HUES6 (cell line): ENCODE measurements around the gene PLOD2.
A peak's percentile ranks its signal among the peaks of the same experiment; 100 is the strongest.

Source experiments
- H3K27ac ChIP-seq: 2 replicates; pipeline ENCODE4 v1.7.0; 2013; ENCODE audit warnings: low read depth, mild to moderate bottlenecking, low read length, inconsistent platforms
- H3K27me3 ChIP-seq: 2 replicates; pipeline ENCODE4 v1.6.1; 2013; ENCODE audit warnings: low read length; ENCODE audit not compliant: control insufficient read depth, insufficient read depth
- H3K36me3 ChIP-seq: 2 replicates; pipeline ENCODE4 v1.6.1; 2013; ENCODE audit warnings: low read length; ENCODE audit not compliant: control insufficient read depth, insufficient read depth
- H3K4me1 ChIP-seq: 2 replicates; pipeline ENCODE4 v1.6.1; 2013; ENCODE audit warnings: low read length; ENCODE audit not compliant: control insufficient read depth, insufficient read depth
- H3K4me3 ChIP-seq: 2 replicates; pipeline ENCODE4 v1.5.1; 2013; ENCODE audit warnings: low read depth, low read length
- H3K9ac ChIP-seq: one replicate; pipeline ENCODE4 v1.6.1; 2013; ENCODE audit warnings: mild to moderate bottlenecking, low read length
- H3K9me3 ChIP-seq: 2 replicates; pipeline ENCODE4 v1.6.1; 2013; ENCODE audit warnings: low read depth, low read length; ENCODE audit not compliant: control insufficient read depth, insufficient read depth

PLOD2 gene

GRCh38 chr3:146166415-146166821, 5.4 kb upstream of the PLOD2 start:
- H3K9me3 ChIP-seq = no peaks in the 10 kb centered on the region
- H3K4me1 ChIP-seq = peaks cover 26% of the 10 kb centered on the region
- no peak overlapping the region for H3K9ac ChIP-seq
- H3K4me3 ChIP-seq = no peak overlapping the region
- H3K27ac ChIP-seq = no peak overlapping the region
- peaks cover 13% of the 10 kb centered on the region; the same call in 1 of the 2 replicates for H3K27me3 ChIP-seq
- no peaks in the 10 kb centered on the region for H3K36me3 ChIP-seq

GRCh38 chr3:146165877-146166276, 4.9 kb upstream of the PLOD2 start:
- no peaks in the 10 kb centered on the region for H3K9me3 ChIP-seq
- peaks cover 14% of the 10 kb centered on the region; the same call in 1 of the 2 replicates for H3K27me3 ChIP-seq
- H3K9ac ChIP-seq = no peak overlapping the region
- no peak overlapping the region for H3K27ac ChIP-seq
- peaks cover 26% of the 10 kb centered on the region for H3K4me1 ChIP-seq
- no peaks in the 10 kb centered on the region for H3K36me3 ChIP-seq
- H3K4me3 ChIP-seq = no peak overlapping the region

- H3K4me3 ChIP-seq = no peak overlapping the region
- peaks cover 26% of the 10 kb centered on the region for H3K4me1 ChIP-seq
- no peak overlapping the region for H3K27ac ChIP-seq
- H3K27me3 ChIP-seq = peaks cover 14% of the 10 kb centered on the region; the same call in 1 of the 2 replicates
- H3K9me3 ChIP-seq = no peaks in the 10 kb centered on the region
- H3K9ac ChIP-seq = no peak overlapping the region
- no peaks in the 10 kb centered on the region for H3K36me3 ChIP-seq
Observed at GRCh38 chr3:146164971-146165769, 4.2 kb upstream of the PLOD2 start.

GRCh38 chr3:146164506-146164905, 3.5 kb upstream of the PLOD2 start:
- Histone ChIP-seq H3K27me3 (peaks cover 14% of the 10 kb centered on the region; the same call in 1 of the 2 replicates), H3K9ac (no peak overlapping the region), H3K4me1 (peaks cover 26% of the 10 kb centered on the region), H3K9me3 (no peaks in the 10 kb centered on the region), H3K36me3 (no peaks in the 10 kb centered on the region), H3K27ac (no peak overlapping the region), H3K4me3 (no peak overlapping the region)

GRCh38 chr3:146164071-146164470, 3.1 kb upstream of the PLOD2 start:
- Histone ChIP-seq H3K4me1 (peaks cover 27% of the 10 kb centered on the region), H3K9me3 (no peaks in the 10 kb centered on the region), H3K4me3 (no peak overlapping the region), H3K27me3 (peaks cover 14% of the 10 kb centered on the region; the same call in 1 of the 2 replicates), H3K36me3 (no peaks in the 10 kb centered on the region), H3K9ac (no peak overlapping the region), H3K27ac (no peak overlapping the region)

GRCh38 chr3:146163584-146163983, 2.6 kb upstream of the PLOD2 start:
- H3K4me3 ChIP-seq = no peak overlapping the region
- H3K36me3 ChIP-seq = no peaks in the 10 kb centered on the region
- H3K9ac ChIP-seq = no peak overlapping the region
- H3K27ac ChIP-seq = no peak overlapping the region
- peaks cover 14% of the 10 kb centered on the region; the same call in 1 of the 2 replicates for H3K27me3 ChIP-seq
- no peaks in the 10 kb centered on the region for H3K9me3 ChIP-seq
- H3K4me1 ChIP-seq = peaks cover 32% of the 10 kb centered on the region

- no peaks in the 10 kb centered on the region for H3K36me3 ChIP-seq
- no peak overlapping the region for H3K27ac ChIP-seq
- peaks cover 40% of the 10 kb centered on the region for H3K4me1 ChIP-seq
- no peaks in the 10 kb centered on the region for H3K9me3 ChIP-seq
- H3K4me3 ChIP-seq = no peak overlapping the region
- peaks cover 14% of the 10 kb centered on the region; the same call in 1 of the 2 replicates for H3K27me3 ChIP-seq
- H3K9ac ChIP-seq = no peak overlapping the region
Observed at GRCh38 chr3:146162561-146162960, 1.6 kb upstream of the PLOD2 start.

- H3K9me3 ChIP-seq = no peaks in the 10 kb centered on the region
- H3K36me3 ChIP-seq = no peaks in the 10 kb centered on the region
- peak overlapping the region; percentile 59; the same call in 1 of the 2 replicates for H3K27ac ChIP-seq
- H3K4me1 ChIP-seq = peaks cover 42% of the 10 kb centered on the region
- H3K9ac ChIP-seq = peak overlapping the region; percentile 83
- H3K27me3 ChIP-seq = peaks cover 14% of the 10 kb centered on the region; the same call in 1 of the 2 replicates
- H3K4me3 ChIP-seq = peak overlapping the region; percentile 72
Observed at GRCh38 chr3:146161663-146162002, 649 bp upstream of the PLOD2 start.

GRCh38 chr3:146160321-146160963, 542 bp downstream of the PLOD2 start:
- H3K9ac ChIP-seq = peak overlapping the region; percentile 83
- H3K4me1 ChIP-seq = peaks cover 44% of the 10 kb centered on the region
- no peaks in the 10 kb centered on the region for H3K9me3 ChIP-seq
- peak overlapping the region; percentile 72 for H3K4me3 ChIP-seq
- H3K36me3 ChIP-seq = no peaks in the 10 kb centered on the region
- peaks cover 14% of the 10 kb centered on the region; the same call in 1 of the 2 replicates for H3K27me3 ChIP-seq
- H3K27ac ChIP-seq = peak overlapping the region; percentile 75; the same call in 1 of the 2 replicates

GRCh38 chr3:146159616-146160320, 1.2 kb downstream of the PLOD2 start:
- peak overlapping the region; percentile 65; the same call in 1 of the 2 replicates for H3K27ac ChIP-seq
- H3K27me3 ChIP-seq = peaks cover 14% of the 10 kb centered on the region; the same call in 1 of the 2 replicates
- H3K4me1 ChIP-seq = peaks cover 38% of the 10 kb centered on the region; the same call in 1 of the 2 replicates
- H3K9ac ChIP-seq = peak overlapping the region; percentile 83
- H3K36me3 ChIP-seq = no peaks in the 10 kb centered on the region
- H3K9me3 ChIP-seq = no peaks in the 10 kb centered on the region
- peak overlapping the region; percentile 72 for H3K4me3 ChIP-seq
